DND-41 (cell line): ENCODE measurements around the gene INTS6.

Experiments
- ATAC-seq: fragments of 200-7000 bp; cut with Tn5 transposase; 3 replicates; pipeline ENCODE4 v1.9.1; 2021; ENCODE audit warnings: low read depth; ENCODE audit not compliant: insufficient read depth
- DNase-seq: peaks from one replicate; pipeline ENCODE4 v3.0.0-alpha.2; 2020
- H2AFZ ChIP-seq: 2 replicates; pipeline ENCODE4 v1.6.0; 2012; ENCODE audit warnings: low read depth, low read length
- H3K27ac ChIP-seq: 2 replicates; pipeline ENCODE4 v1.5.1; 2012; ENCODE audit warnings: low read length, inconsistent platforms
- H3K27me3 ChIP-seq: fragments of 200-600 bp; sonication (generic); 2 replicates; pipeline ENCODE4 v1.6.0; 2012; ENCODE audit warnings: low read length, mild to moderate bottlenecking, inconsistent platforms; ENCODE audit not compliant: insufficient read depth, poor library complexity
- H3K36me3 ChIP-seq: 2 replicates; pipeline ENCODE4 v1.5.1; 2012; ENCODE audit warnings: low read length, inconsistent platforms; ENCODE audit not compliant: insufficient read depth
- H3K4me1 ChIP-seq: 2 replicates; pipeline ENCODE4 v1.5.1; 2012; ENCODE audit warnings: mild to moderate bottlenecking, low read length; ENCODE audit not compliant: insufficient read depth
- H3K4me2 ChIP-seq: 2 replicates; pipeline ENCODE4 v1.6.0; 2012; ENCODE audit warnings: mild to moderate bottlenecking, moderate library complexity, low read length, inconsistent platforms; ENCODE audit not compliant: insufficient read depth
- H3K4me3 ChIP-seq, 2 experiments: fragments of 200-600 bp in 1 of 2; shearing (Covaris generic) in 1 of 2; 2 replicates each; pipeline ENCODE4 v1.5.1; 2012 to 2016; ENCODE audit warnings: inconsistent platforms in 2 of 2, low read length in 2 of 2, mild to moderate bottlenecking in 2 of 2, low read depth in 1 of 2, moderate library complexity in 1 of 2
- H3K79me2 ChIP-seq: 2 replicates; pipeline ENCODE4 v1.6.0; 2012; ENCODE audit warnings: low read length, inconsistent platforms; ENCODE audit not compliant: insufficient read depth
- H3K9ac ChIP-seq: 2 replicates; pipeline ENCODE4 v1.6.0; 2012; ENCODE audit warnings: low read depth, mild to moderate bottlenecking, inconsistent platforms, low read length, moderate library complexity
- H3K9me3 ChIP-seq: 2 replicates; pipeline ENCODE4 v1.5.1; 2012; ENCODE audit warnings: low read length, moderate library complexity, mild to moderate bottlenecking, inconsistent platforms; ENCODE audit not compliant: insufficient read depth, severe bottlenecking
- H4K20me1 ChIP-seq: 2 replicates; pipeline ENCODE4 v1.6.0; 2012; ENCODE audit warnings: low read length; ENCODE audit not compliant: insufficient read depth
- EZH2 ChIP-seq: IDR thresholded peaks from 3 replicates; pipeline ENCODE4 v1.6.1; 2012; ENCODE audit warnings: borderline replicate concordance, low read depth, mild to moderate bottlenecking, moderate library complexity, low read length, inconsistent platforms; ENCODE audit not compliant: severe bottlenecking
- TF ChIP-seq, protein P1 (sequence below): IDR thresholded peaks from 2 replicates; pipeline ENCODE4 v1.5.1; 2012; ENCODE audit warnings: borderline replicate concordance, low read length, moderate library complexity, mild to moderate bottlenecking; ENCODE audit not compliant: poor library complexity, severe bottlenecking; ENCODE audit errors: extremely low read depth

INTS6 gene

DNA sequence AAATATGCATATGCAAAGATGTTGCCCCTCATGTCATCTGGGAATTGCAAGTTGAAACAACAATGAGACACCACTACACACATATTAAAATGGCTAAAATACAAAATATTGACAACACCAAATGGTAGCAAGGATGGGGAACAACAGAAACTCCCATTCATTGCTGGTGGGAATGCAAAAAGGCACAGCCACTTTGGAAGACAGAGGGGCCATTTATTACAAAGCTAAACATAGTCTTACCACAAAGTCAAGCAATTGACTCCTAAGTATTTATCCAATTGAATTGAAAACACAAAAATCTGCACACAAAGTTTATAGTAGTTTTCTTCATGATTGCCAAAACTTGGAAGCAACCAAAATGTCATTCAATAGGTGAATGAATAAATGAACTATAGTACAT lies 119.4 kb downstream of the INTS6 start:
- Histone ChIP-seq H2AFZ (no peak overlapping the region), H3K36me3 (no peaks in the 10 kb centered on the region), H3K79me2 (no peaks in the 10 kb centered on the region), H3K4me3 (no peak overlapping the region), H3K27me3 (peaks cover 8% of the 10 kb centered on the region), H3K9ac (no peak overlapping the region), H3K27ac (no peak overlapping the region), H3K4me1 (0 out of 2 replicates have a peak, but pooled peaks cover 3% of the 10 kb centered on the region), H3K4me2 (no peak overlapping the region), H4K20me1 (no peaks in the 10 kb centered on the region), H3K9me3 (no peaks in the 10 kb centered on the region)
- TF ChIP-seq EZH2 = no peak
- TF ChIP-seq, protein P1, sequence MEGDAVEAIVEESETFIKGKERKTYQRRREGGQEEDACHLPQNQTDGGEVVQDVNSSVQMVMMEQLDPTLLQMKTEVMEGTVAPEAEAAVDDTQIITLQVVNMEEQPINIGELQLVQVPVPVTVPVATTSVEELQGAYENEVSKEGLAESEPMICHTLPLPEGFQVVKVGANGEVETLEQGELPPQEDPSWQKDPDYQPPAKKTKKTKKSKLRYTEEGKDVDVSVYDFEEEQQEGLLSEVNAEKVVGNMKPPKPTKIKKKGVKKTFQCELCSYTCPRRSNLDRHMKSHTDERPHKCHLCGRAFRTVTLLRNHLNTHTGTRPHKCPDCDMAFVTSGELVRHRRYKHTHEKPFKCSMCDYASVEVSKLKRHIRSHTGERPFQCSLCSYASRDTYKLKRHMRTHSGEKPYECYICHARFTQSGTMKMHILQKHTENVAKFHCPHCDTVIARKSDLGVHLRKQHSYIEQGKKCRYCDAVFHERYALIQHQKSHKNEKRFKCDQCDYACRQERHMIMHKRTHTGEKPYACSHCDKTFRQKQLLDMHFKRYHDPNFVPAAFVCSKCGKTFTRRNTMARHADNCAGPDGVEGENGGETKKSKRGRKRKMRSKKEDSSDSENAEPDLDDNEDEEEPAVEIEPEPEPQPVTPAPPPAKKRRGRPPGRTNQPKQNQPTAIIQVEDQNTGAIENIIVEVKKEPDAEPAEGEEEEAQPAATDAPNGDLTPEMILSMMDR = no peak
- no peak for ATAC-seq
- no peak for DNase-seq

DNA sequence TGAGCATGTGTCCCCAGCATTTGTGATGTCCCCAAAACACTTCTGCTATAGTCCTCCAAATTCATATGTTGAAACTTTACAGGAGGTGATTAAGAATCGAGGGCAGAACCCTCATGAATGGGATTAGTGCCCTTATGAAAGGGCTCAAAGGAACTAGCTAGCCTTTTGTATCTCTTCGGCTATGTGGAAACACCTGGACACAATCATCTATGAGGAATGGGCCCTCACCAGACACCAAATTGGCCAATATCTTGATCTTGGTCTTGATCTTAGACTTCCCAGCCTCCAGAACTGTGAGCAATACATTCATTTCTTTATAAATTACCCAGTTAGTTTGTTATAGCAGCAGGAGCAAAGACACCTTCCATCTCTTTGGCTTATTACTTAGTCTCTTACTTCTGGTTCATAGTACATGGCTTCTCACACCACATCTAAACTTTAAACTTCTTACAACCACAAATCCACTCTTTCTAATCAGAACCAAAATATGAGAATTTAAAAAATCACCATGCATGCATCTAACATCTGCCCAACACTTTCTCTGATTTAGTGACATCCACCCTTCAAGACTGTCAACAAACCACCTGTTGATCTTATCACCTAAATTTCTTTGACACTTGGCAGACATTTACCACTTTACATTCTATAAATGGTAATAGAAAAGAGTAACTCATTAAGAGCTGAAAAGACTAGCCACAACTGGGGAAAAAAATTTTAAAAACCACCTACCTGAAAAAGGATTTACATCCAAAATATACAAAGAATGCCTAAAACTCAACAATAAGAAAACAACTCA lies 120.1 kb downstream of the INTS6 start:
- H3K9ac ChIP-seq = no peak overlapping the region
- TF ChIP-seq EZH2 = no peak
- TF ChIP-seq, protein P1 = no peak
- 0 out of 3 replicates have a peak, but pooled peaks have one; percentile 40 for ATAC-seq

DNA sequence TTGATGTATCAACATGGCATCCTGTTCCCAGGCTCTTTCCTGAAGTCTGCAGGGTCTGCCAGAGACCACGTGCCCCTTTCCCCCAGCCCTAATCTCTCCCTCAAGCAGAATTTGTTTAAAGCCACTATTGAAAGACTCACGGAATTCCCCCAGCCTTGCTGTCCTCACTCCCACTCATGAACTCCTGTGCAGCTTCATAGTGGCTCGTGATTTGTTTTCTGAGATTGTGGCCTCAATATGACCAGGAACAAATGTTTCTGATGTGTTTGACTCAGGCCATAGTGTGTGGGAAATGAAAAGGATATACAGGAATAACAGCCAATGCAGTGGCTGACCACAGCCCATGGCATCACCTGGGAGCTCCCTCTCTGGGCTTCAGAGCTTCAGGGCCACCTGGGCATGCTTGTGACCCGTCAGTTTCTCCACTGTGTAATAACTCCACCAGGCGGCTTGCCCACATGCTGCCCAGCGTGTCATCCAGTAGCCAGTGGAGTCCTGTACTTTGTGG lies 121.4 kb downstream of the INTS6 start:
- DNase-seq = no peak
- no peaks in the 10 kb centered on the region for H3K79me2 ChIP-seq
- H3K4me3 ChIP-seq = no peak overlapping the region
- no peak for ATAC-seq
- H3K27me3 ChIP-seq = peaks cover 4% of the 10 kb centered on the region
- no peak overlapping the region for H3K4me2 ChIP-seq
- TF ChIP-seq EZH2 = no peak
- TF ChIP-seq, protein P1 = no peak
- no peak overlapping the region for H3K9ac ChIP-seq
- H3K9me3 ChIP-seq = no peaks in the 10 kb centered on the region
- H4K20me1 ChIP-seq = no peaks in the 10 kb centered on the region
- H3K27ac ChIP-seq = no peak overlapping the region
- no peaks in the 10 kb centered on the region for H3K36me3 ChIP-seq
- no peak overlapping the region for H2AFZ ChIP-seq
- 0 out of 2 replicates have a peak, but pooled peaks cover 3% of the 10 kb centered on the region for H3K4me1 ChIP-seq

More for the DNA sequence above, 120.1 kb downstream of the INTS6 start:
- Histone ChIP-seq H3K4me1 (0 out of 2 replicates have a peak, but pooled peaks cover 3% of the 10 kb centered on the region), H3K4me2 (no peak overlapping the region), H4K20me1 (no peaks in the 10 kb centered on the region), H3K4me3 (no peak overlapping the region), H3K36me3 (no peaks in the 10 kb centered on the region), H3K79me2 (no peaks in the 10 kb centered on the region), H3K27me3 (peaks cover 8% of the 10 kb centered on the region), H2AFZ (no peak overlapping the region), H3K9me3 (no peaks in the 10 kb centered on the region), H3K27ac (no peak overlapping the region)
- no peak for DNase-seq
